HG02840 (cell line): ENCODE results near the gene MEIS2.

Source experiments
- ATAC-seq: cut with Tn5 transposase; IDR thresholded peaks from one replicate; pipeline ENCODE4 v1.9.1; 2021; ENCODE audit warnings: mild to moderate bottlenecking, moderate library complexity, moderate number of reproducible peaks; ENCODE audit not compliant: unreplicated experiment, low FRiP score

MEIS2 gene

GRCh38 chr15:36908991-36909390 is 191.4 kb downstream of the MEIS2 start:
- no peak for ATAC-seq

GRCh38 chr15:36907295-36907694 is 193.1 kb downstream of the MEIS2 start:
- ATAC-seq, result no peak

GRCh38 chr15:36905908-36906307 is 194.4 kb downstream of the MEIS2 start:
- no peak for ATAC-seq

- ATAC-seq, result no peak
Observed at GRCh38 chr15:36904715-36905114, 195.6 kb downstream of the MEIS2 start.

GRCh38 chr15:36903922-36904556 is 196.3 kb downstream of the MEIS2 start:
- no peak for ATAC-seq

GRCh38 chr15:36903195-36903594 is 197.2 kb downstream of the MEIS2 start:
- no peak for ATAC-seq

GRCh38 chr15:36901012-36901411 is 199.3 kb downstream of the MEIS2 start:
- no peak for ATAC-seq

- ATAC-seq, result no peak
Observed at GRCh38 chr15:36899696-36900095, 200.7 kb downstream of the MEIS2 start.

GRCh38 chr15:36898536-36899126 is 201.7 kb downstream of the MEIS2 start:
- ATAC-seq, result no peak

GRCh38 chr15:36897834-36898233 is 202.5 kb downstream of the MEIS2 start:
- no peak for ATAC-seq

GRCh38 chr15:36896949-36897348 is 203.4 kb downstream of the MEIS2 start:
- ATAC-seq, result no peak

GRCh38 chr15:36894075-36894474 is 206.3 kb downstream of the MEIS2 start:
- no peak for ATAC-seq

- no peak for ATAC-seq
Observed at GRCh38 chr15:36893276-36893675, 207.1 kb downstream of the MEIS2 start.

- ATAC-seq, result no peak
Observed at GRCh38 chr15:36888011-36888992, 212.0 kb downstream of the MEIS2 start.

- no peak for ATAC-seq
Observed at GRCh38 chr15:36887214-36887961, 213.0 kb downstream of the MEIS2 start.

- ATAC-seq, result no peak
Observed at GRCh38 chr15:36886701-36887100, 213.6 kb downstream of the MEIS2 start.

- ATAC-seq, result no peak
Observed at GRCh38 chr15:36886191-36886590, 214.2 kb downstream of the MEIS2 start.

- ATAC-seq, result no peak
Observed at GRCh38 chr15:36885771-36886170, 214.6 kb downstream of the MEIS2 start.

- ATAC-seq, result no peak
Observed at GRCh38 chr15:36884936-36885635, 215.3 kb downstream of the MEIS2 start.

GRCh38 chr15:36884518-36884875 is 215.9 kb downstream of the MEIS2 start:
- ATAC-seq, result no peak
